ENCODE data around the gene NDUFS3.

NDUFS3 gene

GRCh38 chr11:47589977-47590861, 11.3 kb downstream of the NDUFS3 start:
- in situ Hi-C loops (cut with MboI; ENCODE audit: low pct_unique_long_range_greater_than_20kb, low sequenced_read_pairs, unreplicated experiment) = no loop called here
- no peak for TF ChIP-seq CTCF (IDR thresholded peaks at IDR 0.05; ENCODE audit: extremely low read depth, insufficient read depth, missing control alignments)
- no peak for DNase-seq (ENCODE audit: low spot score)

- in situ Hi-C loops (cut with MboI; ENCODE audit: low pct_unique_long_range_greater_than_20kb, low sequenced_read_pairs, unreplicated experiment) = no loop called here
- no peak for TF ChIP-seq CTCF (IDR thresholded peaks at IDR 0.05; ENCODE audit: extremely low read depth, insufficient read depth, missing control alignments)
Observed at GRCh38 chr11:47591764-47592163, 12.9 kb downstream of the NDUFS3 start.

GRCh38 chr11:47592251-47592650, 13.4 kb downstream of the NDUFS3 start:
- no peak for TF ChIP-seq CTCF (IDR thresholded peaks at IDR 0.05; ENCODE audit: extremely low read depth, insufficient read depth, missing control alignments)
- in situ Hi-C loops (cut with MboI; ENCODE audit: low pct_unique_long_range_greater_than_20kb, low sequenced_read_pairs, unreplicated experiment) = no loop called here
- no peak for DNase-seq (ENCODE audit: low spot score)

More at GRCh38 chr11:47591764-47592163, 12.9 kb downstream of the NDUFS3 start:
- no peak for DNase-seq (ENCODE audit: low spot score)

- no peak for TF ChIP-seq CTCF (IDR thresholded peaks at IDR 0.05; ENCODE audit: extremely low read depth, insufficient read depth, missing control alignments)
- in situ Hi-C loops (cut with MboI; ENCODE audit: low pct_unique_long_range_greater_than_20kb, low sequenced_read_pairs, unreplicated experiment) = no loop called here
- no peak for DNase-seq (ENCODE audit: low spot score)
Observed at GRCh38 chr11:47592970-47593369, 14.1 kb downstream of the NDUFS3 start.

DNA sequence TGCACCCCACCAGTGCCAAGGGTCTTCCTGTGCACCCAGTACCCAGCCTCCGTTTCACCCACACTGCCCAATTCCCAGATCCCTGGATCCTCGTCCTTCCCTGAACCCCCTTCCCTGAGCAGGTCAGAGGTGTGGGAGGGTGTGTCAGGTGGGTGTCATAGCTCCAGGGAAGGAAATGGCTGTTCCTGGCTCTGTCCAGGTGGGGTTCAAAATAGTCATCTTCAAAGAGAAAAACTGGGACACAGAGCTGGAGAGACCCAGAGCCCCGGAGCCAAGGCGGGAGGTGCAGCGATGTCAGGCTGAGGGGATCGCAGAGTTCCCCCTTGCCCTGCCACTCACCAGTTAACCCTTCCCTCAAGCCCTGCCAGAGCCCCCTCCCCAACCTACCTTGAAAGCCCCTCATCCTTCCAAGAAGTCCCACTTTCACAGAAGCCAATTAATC, 14.6 kb downstream of the NDUFS3 start:
- in situ Hi-C loops (cut with MboI; ENCODE audit: low pct_unique_long_range_greater_than_20kb, low sequenced_read_pairs, unreplicated experiment) = no loop called here
- no peak for TF ChIP-seq CTCF (IDR thresholded peaks at IDR 0.05; ENCODE audit: extremely low read depth, insufficient read depth, missing control alignments)
- no peak for DNase-seq (ENCODE audit: low spot score)

GRCh38 chr11:47593934-47594855, 15.3 kb downstream of the NDUFS3 start, which contains the start of gene C1QTNF4:
C1QTNF4 (minus strand) TSS chr11:47594411; CDS start chr11:47590810, 3,601 bp downstream.
- no peak for DNase-seq (ENCODE audit: low spot score)
- no peak for TF ChIP-seq CTCF (IDR thresholded peaks at IDR 0.05; ENCODE audit: extremely low read depth, insufficient read depth, missing control alignments)
- in situ Hi-C loops (cut with MboI; ENCODE audit: low pct_unique_long_range_greater_than_20kb, low sequenced_read_pairs, unreplicated experiment) = no loop called here
